Suppressor macrophage treated with lipopolysaccharide for 4 hours (primary cell): ENCODE measurements around the gene POLR3G.

Experiments
- DNase-seq: peaks from one replicate; pipeline ENCODE4 v3.0.0-alpha.2; 2020

The POLR3G gene

DNA sequence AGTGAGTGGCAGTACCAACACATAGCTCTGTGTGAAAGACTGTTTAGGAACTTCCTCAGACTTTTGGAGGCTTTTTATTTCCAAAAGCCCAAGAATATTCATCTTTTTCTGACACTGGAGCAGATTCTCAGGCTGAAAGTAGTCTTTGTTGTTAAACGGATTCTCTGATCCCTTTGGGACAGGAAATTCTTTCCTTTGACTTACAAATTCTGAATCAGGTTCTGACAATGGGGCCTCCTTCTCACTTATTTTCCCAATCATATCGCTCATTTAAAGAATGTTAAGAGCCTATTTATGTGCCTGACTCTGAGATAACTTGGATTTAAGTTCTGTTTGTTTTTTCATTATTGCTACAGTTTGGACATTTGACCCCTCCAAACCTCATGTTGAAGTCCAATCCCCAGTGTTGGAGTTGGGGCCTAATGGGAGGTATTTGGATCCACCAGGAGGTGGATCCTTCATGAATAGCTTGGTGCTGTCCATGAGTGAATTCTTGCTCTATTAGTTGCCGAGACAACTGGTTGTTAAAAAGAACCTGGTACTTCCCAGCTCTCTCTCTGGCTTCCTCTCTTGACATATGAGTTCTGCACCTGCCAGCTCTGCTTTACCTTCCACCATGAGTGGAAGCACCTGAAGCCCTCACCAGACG is 79.8 kb downstream of the POLR3G start:
- no peak for DNase-seq

DNA sequence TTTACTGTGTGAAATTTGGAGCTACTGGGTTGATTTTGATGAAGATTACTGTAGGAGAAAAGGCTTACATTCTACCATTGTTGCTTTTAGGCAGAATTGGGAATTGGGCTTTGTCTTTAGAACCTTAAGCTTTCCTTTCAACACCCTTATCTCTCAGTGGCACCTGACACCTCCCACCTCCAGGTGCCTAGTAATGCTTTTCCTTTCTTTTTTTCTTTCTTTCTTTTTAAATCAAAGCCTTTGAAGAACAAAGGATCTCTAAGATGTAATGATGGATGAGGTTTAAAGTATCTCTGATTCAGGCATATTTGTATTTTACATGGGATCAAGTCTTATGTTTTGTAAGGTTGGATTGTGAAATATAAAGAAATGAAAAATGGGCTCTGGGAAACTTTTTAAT is 81.0 kb downstream of the POLR3G start:
- DNase-seq: no peak

DNA sequence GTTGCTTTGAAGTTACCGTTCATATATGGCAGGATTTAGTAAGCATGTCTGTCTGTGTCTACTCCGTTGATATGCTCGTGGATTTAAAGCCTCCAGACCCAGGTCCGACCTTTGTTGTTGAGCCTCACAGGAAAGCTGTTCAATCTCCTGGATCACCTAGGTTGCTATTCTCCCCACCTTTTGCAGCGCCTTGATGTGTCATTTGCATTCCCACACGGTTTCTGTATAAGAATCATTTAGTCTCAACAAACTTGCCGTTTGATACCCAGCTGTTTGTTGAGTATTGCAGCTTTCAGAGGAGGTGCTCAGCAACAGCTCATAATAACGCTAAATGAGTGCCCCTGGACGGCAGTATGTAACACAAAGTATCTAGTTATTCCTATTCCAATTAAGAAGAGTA is 82.7 kb downstream of the POLR3G start:
- no peak for DNase-seq

DNA sequence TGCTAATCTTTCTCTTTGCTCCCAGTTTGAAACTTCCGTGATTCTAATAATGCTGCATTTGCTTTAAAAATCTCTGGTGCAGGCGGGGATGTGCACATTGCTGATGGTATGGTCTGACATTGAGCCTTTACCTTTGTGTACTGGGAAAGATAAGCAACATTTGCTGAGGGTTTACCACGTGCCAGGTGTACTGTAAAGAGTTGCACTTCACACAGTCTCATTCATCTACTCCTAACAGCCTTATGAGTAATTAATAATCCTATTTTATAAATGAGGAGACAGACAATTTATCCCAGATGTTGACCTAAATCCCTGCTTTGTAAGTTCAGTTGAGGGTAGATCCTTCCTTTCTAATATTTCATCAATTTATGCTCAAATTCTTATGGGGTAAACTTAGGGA is 83.2 kb downstream of the POLR3G start:
- DNase-seq: no peak

DNA sequence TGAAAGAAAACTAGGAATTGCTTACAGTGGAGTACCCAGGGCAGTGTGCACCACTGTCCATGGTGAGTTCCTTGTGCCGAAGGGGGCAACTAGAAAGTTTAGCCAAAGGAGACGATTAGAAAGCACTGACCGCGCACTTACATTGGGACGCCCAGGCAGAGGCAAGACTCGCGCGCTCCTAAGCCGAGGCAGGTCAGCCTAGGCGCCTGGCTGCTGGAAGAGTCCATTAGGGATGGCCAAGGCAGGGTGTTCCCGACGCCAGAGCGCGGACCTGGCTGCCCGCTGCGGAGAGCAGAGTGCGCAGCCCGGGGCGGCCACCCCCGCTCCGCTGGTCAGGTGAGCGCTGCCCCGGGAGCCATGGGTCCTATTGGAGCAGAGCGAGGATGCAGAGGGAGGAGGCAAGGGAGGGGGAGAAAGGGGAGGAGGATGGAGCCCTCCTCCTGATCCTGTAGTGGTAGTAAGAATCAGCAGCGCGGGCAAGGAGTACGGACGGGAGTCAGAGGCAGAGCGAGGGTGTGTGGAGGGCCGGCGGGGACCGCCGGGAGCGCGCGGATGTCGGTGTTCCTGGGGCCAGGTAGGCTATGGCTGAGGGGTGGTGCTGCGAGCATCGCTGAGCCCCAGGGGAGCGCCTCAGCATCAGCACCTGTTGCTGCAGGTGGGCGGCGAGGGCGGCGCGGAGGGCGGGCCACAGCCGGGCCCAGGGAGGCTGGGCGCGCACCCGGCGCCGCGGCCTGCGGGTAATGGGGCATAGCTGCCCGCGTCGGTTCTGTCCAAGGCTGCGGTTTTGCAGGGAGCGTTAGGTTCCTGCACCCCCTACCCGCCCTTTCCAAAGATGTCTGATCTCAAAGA is 83.9 kb downstream of the POLR3G start, which contains the start of gene ADGRV1:
ADGRV1 (plus strand) TSS at position 454 of the 849 bp plus-strand sequence; CDS start at position 553, 99 bp downstream.
- no peak for DNase-seq

DNA sequence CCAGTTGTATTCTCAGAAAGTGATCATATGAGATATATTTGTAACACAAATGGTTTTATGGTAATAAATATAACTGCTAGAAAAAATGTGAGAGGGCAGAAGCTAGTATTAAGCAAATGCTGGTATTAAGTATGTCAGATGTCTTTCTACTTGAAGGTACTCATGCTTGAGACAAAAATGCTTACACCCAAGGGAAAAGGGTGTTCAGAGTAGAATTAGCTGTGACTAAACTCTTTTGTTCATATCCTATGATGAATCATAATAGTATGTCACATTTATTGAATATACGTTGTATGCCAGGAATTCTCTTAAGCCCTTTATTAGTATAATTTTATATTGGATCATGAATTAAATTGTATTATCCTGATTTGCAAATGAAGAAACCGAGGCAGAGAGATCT is 86.1 kb downstream of the POLR3G start:
- DNase-seq: no peak

DNA sequence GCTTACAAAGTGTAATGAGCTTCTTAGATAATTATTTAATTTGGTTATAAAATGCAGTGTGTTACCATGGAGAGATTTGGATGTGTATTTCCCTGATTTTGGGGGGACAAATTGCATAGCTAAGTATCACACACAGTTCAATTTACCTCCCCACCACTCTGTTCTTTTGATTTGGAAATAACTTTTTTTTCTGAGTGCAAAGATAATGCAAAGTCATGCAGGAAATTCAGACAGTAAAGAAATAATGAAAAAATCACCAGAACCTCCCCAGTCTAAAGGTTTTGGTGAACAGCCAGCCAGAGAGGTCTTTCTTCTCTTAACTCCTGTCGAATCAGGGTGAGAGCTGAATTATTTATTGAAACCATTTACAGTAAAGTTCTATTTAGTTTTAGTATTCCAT is 87.1 kb downstream of the POLR3G start:
- no peak for DNase-seq

DNA sequence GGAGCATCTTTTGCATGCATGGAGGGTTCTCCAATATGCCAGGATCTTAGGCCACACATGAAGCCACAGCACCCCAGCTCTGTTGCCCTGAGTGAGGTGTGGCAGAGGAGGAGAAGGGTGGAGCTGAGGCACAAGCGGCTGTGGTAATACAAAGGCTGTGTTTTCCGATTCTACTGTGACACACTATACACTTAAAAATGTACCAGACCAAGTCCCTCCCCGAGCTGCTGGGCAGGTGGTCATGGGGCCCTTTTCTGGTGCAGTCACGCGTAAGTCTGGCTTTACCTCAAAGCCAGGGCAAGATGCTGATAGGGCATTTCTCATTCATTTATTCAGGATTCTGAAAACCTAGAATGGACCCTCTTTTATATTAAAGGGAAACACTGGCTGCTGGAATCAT is 87.7 kb downstream of the POLR3G start:
- no peak for DNase-seq

DNA sequence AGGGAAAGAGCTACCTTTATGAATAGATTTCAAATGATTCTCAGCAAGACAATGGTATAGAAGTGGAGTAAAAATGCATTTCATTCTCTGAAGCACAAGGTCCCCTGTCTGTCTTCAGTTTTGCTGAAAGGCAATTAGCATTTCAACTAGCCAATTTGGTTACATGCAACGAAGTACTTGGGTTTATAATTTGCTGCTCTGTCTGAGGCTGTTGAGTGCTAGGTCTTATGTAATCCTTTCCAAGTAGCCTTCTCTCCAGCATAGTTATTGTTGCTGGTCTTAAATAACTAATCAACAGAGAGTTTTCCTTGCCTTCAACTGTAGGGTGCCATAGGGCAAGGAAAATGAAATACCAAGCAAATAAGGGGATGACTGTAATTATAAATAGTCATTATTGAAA is 88.4 kb downstream of the POLR3G start:
- DNase-seq: no peak
